Fibroblast of villous mesenchyme (primary cell): ENCODE measurements around the gene KHDC4. TPM values are rescaled to one million over a fixed set of nuclear protein-coding genes. Genes with fewer than 3 reads are reported as not detected.

Experiments
- DNase-seq: peaks from one replicate; pipeline ENCODE4 v3.0.0-alpha.2; 2010; ENCODE audit warnings: low read depth
- H3K4me3 ChIP-seq: 2 replicates; pipeline ENCODE4 v1.5.1; 2011; ENCODE audit warnings: low read depth, mild to moderate bottlenecking, low read length
- CTCF ChIP-seq: IDR thresholded peaks from 2 replicates; pipeline ENCODE4 v1.5.1; 2012; ENCODE audit warnings: low read depth, mild to moderate bottlenecking, low read length; ENCODE audit not compliant: insufficient read depth
- total RNA-seq: library from RNA; depleted of rRNA; stranded (reverse); fragments of >200 nt; gene quantifications from 2 replicates; pipeline ENCODE4 v1.2.3, GENCODE V29; 2012

Gene KHDC4
- total RNA-seq, 1 donor, result 42.7 TPM

GRCh38 chr1:155884031-155884960, 49.9 kb downstream of the KHDC4 start:
- DNase-seq, result peak; percentile 49
- no peak overlapping the region for H3K4me3 ChIP-seq
- no peak for TF ChIP-seq CTCF

- no peak for DNase-seq
- no peak overlapping the region for H3K4me3 ChIP-seq
- no peak for TF ChIP-seq CTCF
Measured at GRCh38 chr1:155882766-155883165, 51.4 kb downstream of the KHDC4 start.

- TF ChIP-seq CTCF, result no peak
- no peak overlapping the region for H3K4me3 ChIP-seq
- DNase-seq, result no peak
Measured at GRCh38 chr1:155882235-155882634, 52.0 kb downstream of the KHDC4 start.

GRCh38 chr1:155880950-155881349, 53.3 kb downstream of the KHDC4 start:
- DNase-seq, result no peak
- H3K4me3 ChIP-seq, result no peak overlapping the region
- TF ChIP-seq CTCF, result no peak

GRCh38 chr1:155880251-155880650, 54.0 kb downstream of the KHDC4 start:
- no peak for DNase-seq
- no peak overlapping the region for H3K4me3 ChIP-seq
- TF ChIP-seq CTCF, result no peak

GRCh38 chr1:155877945-155878344, 56.3 kb downstream of the KHDC4 start:
- H3K4me3 ChIP-seq, result no peak overlapping the region
- DNase-seq, result no peak
- no peak for TF ChIP-seq CTCF
